ENCODE data around the gene HBD. TPM values are rescaled to one million over a fixed set of nuclear protein-coding genes. Genes with fewer than 3 reads are reported as not detected.
"Not testable (repeated sequence)": the region's sequence is repeated elsewhere in the genome, so short reads cannot be mapped to it uniquely, and the experiment has no call there.

Gene HBD
- polyA plus RNA-seq, 3 donors, result 1.2 to 2.1 (median 1.8) TPM

GRCh38 chr11:5257296-5257695 is 23.0 kb upstream of the HBD start:
- DNase-seq (ENCODE audit: extremely low read depth in 1 of 11, low read depth in 9 of 11, low spot score in 4 of 11), result no peak

GRCh38 chr11:5254646-5255413 is 20.5 kb upstream of the HBD start, which contains the start of gene HBG2:
Gene HBG2, minus strand, starts transcription at chr11:5254781. Its CDS starts 53 bp downstream, at chr11:5254728.
- DNase-seq (ENCODE audit: extremely low read depth in 1 of 11, low read depth in 9 of 11, low spot score in 4 of 11), result not testable (repeated sequence)

GRCh38 chr11:5254023-5254422 is 19.7 kb upstream of the HBD start:
- DNase-seq (ENCODE audit: extremely low read depth in 1 of 11, low read depth in 9 of 11, low spot score in 4 of 11), result not testable (repeated sequence)

- not testable (repeated sequence) for DNase-seq (ENCODE audit: extremely low read depth in 1 of 11, low read depth in 9 of 11, low spot score in 4 of 11)
Measured at GRCh38 chr11:5253440-5253839, 19.2 kb upstream of the HBD start.

GRCh38 chr11:5252919-5253265 is 18.6 kb upstream of the HBD start:
- no peak for DNase-seq (ENCODE audit: extremely low read depth in 1 of 11, low read depth in 9 of 11, low spot score in 4 of 11)

- no peak for DNase-seq (ENCODE audit: extremely low read depth in 1 of 11, low read depth in 9 of 11, low spot score in 4 of 11)
Measured at GRCh38 chr11:5252192-5252918, 18.1 kb upstream of the HBD start.

GRCh38 chr11:5251746-5252145 is 17.5 kb upstream of the HBD start:
- DNase-seq (ENCODE audit: extremely low read depth in 1 of 11, low read depth in 9 of 11, low spot score in 4 of 11), result no peak

- no peak for DNase-seq (ENCODE audit: extremely low read depth in 1 of 11, low read depth in 9 of 11, low spot score in 4 of 11)
Measured at GRCh38 chr11:5250543-5251204, 16.4 kb upstream of the HBD start.

GRCh38 chr11:5249807-5250396 is 15.6 kb upstream of the HBD start, which contains the start of gene HBG1:
Gene HBG1, minus strand, starts transcription at chr11:5249857. Its CDS starts 53 bp downstream, at chr11:5249804.
- DNase-seq (ENCODE audit: extremely low read depth in 1 of 11, low read depth in 9 of 11, low spot score in 4 of 11), result not testable (repeated sequence)

GRCh38 chr11:5248498-5248897 is 14.2 kb upstream of the HBD start:
- DNase-seq (ENCODE audit: extremely low read depth in 1 of 11, low read depth in 9 of 11, low spot score in 4 of 11), result not testable (repeated sequence)

GRCh38 chr11:5247472-5248192 is 13.3 kb upstream of the HBD start:
- DNase-seq (ENCODE audit: extremely low read depth in 1 of 11, low read depth in 9 of 11, low spot score in 4 of 11), result no peak

GRCh38 chr11:5246772-5247471 is 12.6 kb upstream of the HBD start:
- no peak for DNase-seq (ENCODE audit: extremely low read depth in 1 of 11, low read depth in 9 of 11, low spot score in 4 of 11)

GRCh38 chr11:5245155-5245554 is 10.9 kb upstream of the HBD start:
- DNase-seq (ENCODE audit: extremely low read depth in 1 of 11, low read depth in 9 of 11, low spot score in 4 of 11), result no peak

GRCh38 chr11:5243816-5244180 is 9.5 kb upstream of the HBD start:
- no peak for DNase-seq (ENCODE audit: extremely low read depth in 1 of 11, low read depth in 9 of 11, low spot score in 4 of 11)

- no peak for DNase-seq (ENCODE audit: extremely low read depth in 1 of 11, low read depth in 9 of 11, low spot score in 4 of 11)
Measured at GRCh38 chr11:5242933-5243815, 8.9 kb upstream of the HBD start.

GRCh38 chr11:5242208-5242607 is 7.9 kb upstream of the HBD start:
- DNase-seq (ENCODE audit: extremely low read depth in 1 of 11, low read depth in 9 of 11, low spot score in 4 of 11), result no peak

- DNase-seq (ENCODE audit: extremely low read depth in 1 of 11, low read depth in 9 of 11, low spot score in 4 of 11), result no peak
Measured at GRCh38 chr11:5241458-5241857, 7.2 kb upstream of the HBD start.
